Subcutaneous adipose tissue (tissue), 4 donors: ENCODE results near the gene OSBPL9. TPM values are rescaled to one million over a fixed set of nuclear protein-coding genes. Genes with fewer than 3 reads are reported as not detected.

Experiments
- total RNA-seq, 4 donors: library from RNA; depleted of rRNA; stranded (reverse); fragments of >200 nt; gene quantifications; one replicate each; pipeline ENCODE4 v1.1.0, GENCODE V29; 2016
- TF ChIP-seq, protein P1 (sequence below): fragments of 450-650 bp; IDR thresholded peaks from one replicate; pipeline ENCODE4 v1.5.1; 2016; ENCODE audit warnings: low read depth, mild to moderate bottlenecking, control low read depth, antibody characterized with exemption, moderate library complexity

The OSBPL9 gene
- total RNA-seq, 4 donors from 2014 or later, result 75.2 to 197 (median 96.6) TPM

DNA sequence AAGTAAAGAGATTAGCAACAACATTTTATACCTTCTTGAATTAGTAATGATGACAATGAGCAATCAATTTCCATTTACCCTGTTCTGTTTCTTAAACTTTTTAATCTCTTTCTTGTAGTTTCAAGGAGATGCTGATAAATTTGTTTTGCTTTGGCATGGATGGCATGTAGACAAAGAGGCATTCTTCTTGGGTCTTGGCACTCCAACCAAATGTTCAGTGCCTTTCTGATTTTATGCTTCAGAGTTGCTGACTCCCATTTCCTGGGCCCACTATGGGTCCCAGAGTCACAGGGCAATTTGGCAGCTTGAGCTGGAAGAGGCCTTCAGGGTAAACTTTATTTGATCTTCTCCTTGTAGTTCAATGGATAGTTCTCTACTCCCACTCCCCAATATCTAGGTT lies 42.1 kb upstream of the OSBPL9 start:
- TF ChIP-seq, protein P1, sequence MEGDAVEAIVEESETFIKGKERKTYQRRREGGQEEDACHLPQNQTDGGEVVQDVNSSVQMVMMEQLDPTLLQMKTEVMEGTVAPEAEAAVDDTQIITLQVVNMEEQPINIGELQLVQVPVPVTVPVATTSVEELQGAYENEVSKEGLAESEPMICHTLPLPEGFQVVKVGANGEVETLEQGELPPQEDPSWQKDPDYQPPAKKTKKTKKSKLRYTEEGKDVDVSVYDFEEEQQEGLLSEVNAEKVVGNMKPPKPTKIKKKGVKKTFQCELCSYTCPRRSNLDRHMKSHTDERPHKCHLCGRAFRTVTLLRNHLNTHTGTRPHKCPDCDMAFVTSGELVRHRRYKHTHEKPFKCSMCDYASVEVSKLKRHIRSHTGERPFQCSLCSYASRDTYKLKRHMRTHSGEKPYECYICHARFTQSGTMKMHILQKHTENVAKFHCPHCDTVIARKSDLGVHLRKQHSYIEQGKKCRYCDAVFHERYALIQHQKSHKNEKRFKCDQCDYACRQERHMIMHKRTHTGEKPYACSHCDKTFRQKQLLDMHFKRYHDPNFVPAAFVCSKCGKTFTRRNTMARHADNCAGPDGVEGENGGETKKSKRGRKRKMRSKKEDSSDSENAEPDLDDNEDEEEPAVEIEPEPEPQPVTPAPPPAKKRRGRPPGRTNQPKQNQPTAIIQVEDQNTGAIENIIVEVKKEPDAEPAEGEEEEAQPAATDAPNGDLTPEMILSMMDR, result no peak

DNA sequence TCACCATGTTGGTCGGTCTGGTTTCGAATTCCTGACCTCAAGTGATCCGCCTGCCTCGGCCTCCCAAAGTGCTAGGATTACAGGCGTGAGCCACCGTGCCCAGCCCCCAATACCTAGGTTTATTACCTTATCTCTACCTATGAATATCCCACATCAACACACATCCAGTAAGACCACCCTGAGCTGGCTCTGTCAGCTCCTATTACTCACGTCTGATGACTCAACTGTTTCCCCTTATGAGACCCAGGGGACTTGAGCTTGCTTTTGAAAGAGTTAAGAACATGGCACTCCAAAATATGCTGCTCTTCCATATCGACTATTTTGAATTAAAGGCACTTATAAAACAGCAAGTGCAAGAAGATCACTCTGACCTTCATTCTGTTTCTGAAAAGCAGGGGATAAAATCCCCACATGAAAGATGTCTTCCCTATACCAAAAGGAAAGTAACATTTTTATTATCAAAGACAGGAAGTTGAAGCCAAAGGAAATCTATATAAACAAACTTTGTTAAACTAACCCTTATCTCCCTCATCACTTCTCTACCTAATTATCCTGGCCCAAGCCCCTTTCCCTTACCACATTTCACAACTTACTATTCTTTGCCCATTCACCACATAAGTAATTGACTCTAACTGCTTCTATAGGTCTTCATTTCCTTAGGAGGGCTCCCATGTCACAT lies 41.3 kb upstream of the OSBPL9 start:
- TF ChIP-seq, protein P1, result no peak

DNA sequence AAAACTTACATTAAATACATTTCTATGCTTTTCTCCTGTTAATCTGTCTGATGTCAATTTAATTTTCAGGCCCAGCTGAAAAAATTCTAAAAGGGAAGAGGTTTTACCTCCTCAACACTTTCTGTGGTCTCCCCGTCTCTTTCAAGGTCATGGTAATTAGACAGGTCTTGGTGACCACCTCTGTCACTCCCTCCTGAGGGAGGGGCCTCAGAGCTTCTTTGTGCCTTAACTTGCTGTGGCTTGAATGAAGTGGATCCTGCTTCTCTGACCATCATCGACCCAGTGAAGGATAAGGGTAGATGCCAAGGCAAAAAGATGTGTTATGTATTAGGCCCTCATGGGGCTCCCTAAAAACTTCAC lies 40.8 kb upstream of the OSBPL9 start:
- TF ChIP-seq, protein P1, result no peak

DNA sequence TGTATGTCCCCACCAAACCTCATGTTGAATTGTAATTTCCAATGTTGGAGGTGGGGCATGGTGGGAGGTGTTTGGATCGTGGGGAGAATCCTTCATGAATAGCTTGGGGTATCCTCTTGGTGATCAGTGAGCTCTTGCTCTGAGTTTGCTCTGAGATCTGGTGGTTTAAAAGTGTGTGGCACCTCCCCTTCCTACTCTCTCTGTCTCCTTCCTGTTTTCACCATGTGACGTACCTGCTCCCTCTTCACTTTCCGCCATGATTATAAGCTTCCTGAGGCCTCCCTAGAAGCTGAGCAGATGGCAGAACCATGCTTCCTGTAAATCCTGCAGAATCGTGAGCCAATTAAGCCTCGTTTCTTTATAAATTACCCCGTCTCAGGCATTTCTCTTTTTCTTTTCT lies 40.0 kb upstream of the OSBPL9 start:
- TF ChIP-seq, protein P1, result no peak

DNA sequence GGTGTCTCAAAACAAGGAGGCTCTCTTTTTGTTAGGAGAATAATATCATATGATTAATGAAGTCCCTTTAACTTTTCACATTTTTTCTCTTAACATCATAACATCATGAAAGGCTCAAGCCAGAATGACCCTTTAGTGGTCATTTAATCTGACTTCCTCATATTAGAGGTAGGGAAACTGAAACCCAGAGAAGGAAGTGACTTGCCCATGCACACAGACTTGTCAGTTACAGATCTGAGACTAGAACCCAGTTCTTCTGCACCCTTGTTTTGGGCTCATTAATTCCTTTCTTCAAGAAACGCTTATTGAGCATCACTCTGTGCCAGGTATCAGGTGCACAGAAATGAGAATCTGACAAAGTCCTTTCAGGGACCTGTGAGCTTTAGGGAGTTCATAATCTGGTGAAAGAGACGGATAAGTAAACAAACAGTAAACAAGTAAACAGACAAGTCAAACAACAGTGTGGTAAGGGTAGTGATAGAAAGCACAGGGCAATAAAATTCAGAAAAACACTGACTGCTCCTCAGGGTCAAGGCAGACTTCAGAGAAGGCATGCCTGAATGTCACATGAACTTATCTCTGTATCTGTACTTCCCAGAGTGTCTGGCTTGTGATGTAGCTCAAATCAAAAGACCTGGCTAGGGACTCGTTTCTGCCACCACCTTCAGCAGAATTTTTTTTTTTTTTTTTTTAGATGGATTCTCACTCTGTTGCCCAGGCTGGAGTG lies 38.3 kb upstream of the OSBPL9 start:
- TF ChIP-seq, protein P1, result no peak

DNA sequence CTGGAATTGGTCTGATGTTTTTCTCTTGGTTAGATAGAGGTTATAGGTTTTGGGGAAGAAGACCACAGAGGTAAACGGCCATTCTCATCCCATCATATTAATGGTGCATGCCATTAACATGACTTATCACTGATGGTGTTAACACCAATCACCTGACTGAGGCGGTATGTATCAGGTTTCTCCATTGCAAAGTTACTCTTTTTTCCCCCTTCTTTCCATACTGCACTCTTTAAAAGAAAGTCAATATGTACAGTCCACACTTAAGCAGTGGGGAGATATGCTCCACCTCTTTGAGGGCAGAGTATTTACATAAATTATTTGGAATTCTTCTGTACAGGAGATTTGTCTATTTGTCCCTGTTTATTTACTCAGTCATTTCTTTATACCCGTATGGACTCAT lies 35.7 kb upstream of the OSBPL9 start:
- TF ChIP-seq, protein P1, result no peak

DNA sequence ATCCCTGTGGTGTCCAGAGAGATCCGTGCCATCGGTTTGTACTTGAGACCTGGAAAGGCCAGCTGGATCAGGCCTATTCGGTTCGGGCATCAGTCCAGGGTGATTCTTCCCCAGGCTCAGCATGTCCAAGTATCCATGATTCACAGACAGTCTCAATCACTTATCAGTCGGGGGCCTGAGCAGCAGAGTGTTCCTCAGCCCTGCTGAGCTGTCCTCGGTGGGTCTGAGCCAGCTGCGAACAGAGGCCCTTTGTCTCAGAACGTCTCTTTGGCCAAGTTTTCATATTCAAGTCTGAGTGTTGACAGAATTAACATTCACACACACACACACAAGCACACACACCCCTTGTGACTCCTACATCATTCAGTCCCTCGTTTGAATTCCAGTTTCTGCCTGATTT lies 33.4 kb upstream of the OSBPL9 start:
- TF ChIP-seq, protein P1, result no peak
